ENCODE measurements around the gene C1orf210.

Gene C1orf210

GRCh38 chr1:43298055-43298454 lies 12.7 kb upstream of the C1orf210 start:
- no peak for TF ChIP-seq CTCF (IDR thresholded peaks at IDR 0.05)

- no peak for TF ChIP-seq CTCF (IDR thresholded peaks at IDR 0.05)
These were observed 10.8 kb upstream of the C1orf210 start for GRCh38 chr1:43296207-43296606.

GRCh38 chr1:43294761-43295160 lies 9.4 kb upstream of the C1orf210 start:
- no peak for TF ChIP-seq CTCF (IDR thresholded peaks at IDR 0.05)

- TF ChIP-seq CTCF (IDR thresholded peaks at IDR 0.05), result no peak
These were observed 8.7 kb upstream of the C1orf210 start for GRCh38 chr1:43293896-43294760.

- TF ChIP-seq CTCF (IDR thresholded peaks at IDR 0.05), result no peak
These were observed 7.8 kb upstream of the C1orf210 start for GRCh38 chr1:43293176-43293575.

GRCh38 chr1:43292679-43293078 lies 7.3 kb upstream of the C1orf210 start:
- TF ChIP-seq CTCF (IDR thresholded peaks at IDR 0.05), result no peak

GRCh38 chr1:43292216-43292615 lies 6.8 kb upstream of the C1orf210 start:
- no peak for TF ChIP-seq CTCF (IDR thresholded peaks at IDR 0.05)
